ENCODE results near the gene STUM. TPM values are rescaled to one million over a fixed set of nuclear protein-coding genes. Genes with fewer than 3 reads are reported as not detected.

Gene STUM
- total and polyA plus RNA-seq, 10 of the 15 experiments (the other 5 are each of a cell fraction or from before 2014, with no cell fraction given) = under 0.01 to 0.15 (median 0.09) TPM; not detected in 5

GRCh38 chr1:226643177-226643576 is 94.6 kb downstream of the STUM start (continued):
- no peak for TF ChIP-seq STAT1 (conservative IDR thresholded peaks at IDR 0.05)
- no peak for TF ChIP-seq TARDBP (IDR thresholded peaks at IDR 0.05; ENCODE audit: borderline replicate concordance)
- TF ChIP-seq BMI1 (IDR thresholded peaks at IDR 0.05; ENCODE audit: borderline replicate concordance) = no peak
- no peak for TF ChIP-seq PRDM15 (CRISPR knock-in tag; IDR thresholded peaks at IDR 0.05)
- no peak for TF ChIP-seq BACH1 (IDR thresholded peaks at IDR 0.05; ENCODE audit: borderline replicate concordance)
- peak; percentile 21; the same call in 1 of the 2 replicates for TF ChIP-seq LARP7 (IDR thresholded peaks at IDR 0.05)
- TF ChIP-seq MXI1 (IDR thresholded peaks at IDR 0.05; ENCODE audit: low read depth, low read length) = 0 out of 2 replicates have a peak, but pooled peaks have one; percentile 7
- no peak for TF ChIP-seq SP1 (IDR thresholded peaks at IDR 0.05; ENCODE audit: low read depth, low read length)
- TF ChIP-seq KDM1A (IDR thresholded peaks at IDR 0.05; ENCODE audit: borderline replicate concordance) = no peak
- 0 out of 2 replicates have a peak, but pooled peaks have one; percentile 14 for TF ChIP-seq ESRRA (IDR thresholded peaks at IDR 0.05; ENCODE audit: low read length)
- TF ChIP-seq ZSCAN29 (IDR thresholded peaks at IDR 0.05) = no peak
- no peak for TF ChIP-seq BCLAF1 (IDR thresholded peaks at IDR 0.05)
- peak; percentile 54 for TF ChIP-seq RUNX3 (IDR thresholded peaks at IDR 0.05; ENCODE audit: low read length)
- peak; percentile 18 to 50; a peak in 3 of 4 replicates for TF ChIP-seq BHLHE40 (IDR thresholded peaks at IDR 0.05; ENCODE audit: borderline replicate concordance in 1 of 2, low read depth in 2 of 2, low read length in 1 of 2)
- no peak for TF ChIP-seq SMARCA5 (IDR thresholded peaks at IDR 0.05)
- no peak for TF ChIP-seq RFX5 (IDR thresholded peaks at IDR 0.05; ENCODE audit: low read depth, low read length)
- no peak for TF ChIP-seq SMAD1 (IDR thresholded peaks at IDR 0.05; ENCODE audit: low read depth, partially characterized antibody)
- no peak for TF ChIP-seq IRF5 (IDR thresholded peaks at IDR 0.05; ENCODE audit: borderline replicate concordance)
- TF ChIP-seq CHD1 (IDR thresholded peaks at IDR 0.05; ENCODE audit: low read depth, low read length) = no peak
- no peak for TF ChIP-seq NFXL1 (IDR thresholded peaks at IDR 0.05; ENCODE audit: borderline replicate concordance)
- TF ChIP-seq HCFC1 (IDR thresholded peaks at IDR 0.05; ENCODE audit: low read length) = no peak
- peak; percentile 24; the same call in 1 of the 2 replicates for TF ChIP-seq JUND (IDR thresholded peaks at IDR 0.05; ENCODE audit: low read depth, low read length)
- TF ChIP-seq ZZZ3 (IDR thresholded peaks at IDR 0.05; ENCODE audit: control insufficient read depth, insufficient read length, low read depth) = no peak
- TF ChIP-seq IRF3 (IDR thresholded peaks at IDR 0.05) = no peak
- TF ChIP-seq KLF5 (IDR thresholded peaks at IDR 0.05; ENCODE audit: partially characterized antibody) = no peak
